Posterior vena cava (tissue), 2 donors: Measurements from ENCODE around the gene SUOX. TPM values are rescaled to one million over a fixed set of nuclear protein-coding genes. Genes with fewer than 3 reads are reported as not detected.

ENCODE experiments used
- DNase-seq: peaks from one replicate; pipeline ENCODE4 v3.0.0-alpha.2; 2020; ENCODE audit warnings: low spot score
- intact Hi-C, 2 donors: fragments of 100-400 bp; cut with DNase I; formaldehyde crosslinking; loops; one replicate each; pipeline versions ENCODE4 v1.14.1 to v1.14.2; 2022 to 2023
- total RNA-seq, 2 donors: library from RNA; stranded (reverse); fragmentation: NEBNext Ultra II Directional; extraction: Animal tissue kit (Norgen Biotek cat#: 25700); gene quantifications; one replicate each; pipeline ENCODE4 v1.2.1, GENCODE V29; 2021
- donor health status: DM: yes; HTN: yes; CAD: no.
- donor health status: DM: yes; HTN: yes; CAD: no.

SUOX gene
- total RNA-seq, 2 donors from 2014 or later, result 15.0 to 15.9 TPM

GRCh38 chr12:56010111-56010570 lies 13.1 kb downstream of the SUOX start:
- intact Hi-C loops, result no loop called here
- DNase-seq, result no peak

GRCh38 chr12:56011509-56012090 lies 14.5 kb downstream of the SUOX start:
- DNase-seq, result no peak
- intact Hi-C loops, result no loop called here

GRCh38 chr12:56013482-56013881 lies 16.4 kb downstream of the SUOX start:
- DNase-seq, result no peak
- intact Hi-C loops, result no loop called here

GRCh38 chr12:56014205-56014604 lies 17.1 kb downstream of the SUOX start:
- intact Hi-C loops, result no loop called here
- no peak for DNase-seq

- intact Hi-C loops, result no loop called here
- no peak for DNase-seq
Measured at GRCh38 chr12:56017181-56017580, 20.1 kb downstream of the SUOX start.

- DNase-seq, result no peak
- intact Hi-C loops, result no loop called here
Measured at GRCh38 chr12:56018356-56018755, 21.3 kb downstream of the SUOX start.

- DNase-seq, result no peak
- intact Hi-C loops, result loop anchor here in 1 of 2 donors (10.0 kb wide), 1 partner anchor 266 kb away; no protein-coding TSS in a partner anchor
Measured at GRCh38 chr12:56020423-56021184, 23.5 kb downstream of the SUOX start, which contains the start of gene IKZF4. Gene IKZF4 (plus strand): TSS chr12:56021043. CDS start chr12:56021494, 451 bp downstream.

GRCh38 chr12:56021889-56022497 lies 24.9 kb downstream of the SUOX start:
- no peak for DNase-seq
- intact Hi-C loops, result loop anchor here in 1 of 2 donors (10.0 kb wide), 1 partner anchor 267 kb away; no protein-coding TSS in a partner anchor

- intact Hi-C loops, result loop anchor here in 1 of 2 donors (10.0 kb wide), 1 partner anchor 274 kb away; no protein-coding TSS in a partner anchor
- no peak for DNase-seq
Measured at GRCh38 chr12:56028511-56029165, 31.6 kb downstream of the SUOX start.

GRCh38 chr12:56029166-56029519 lies 32.1 kb downstream of the SUOX start:
- no peak for DNase-seq
- intact Hi-C loops, result loop anchor here in 1 of 2 donors (10.0 kb wide), 1 partner anchor 274 kb away; no protein-coding TSS in a partner anchor

GRCh38 chr12:56029666-56030293 lies 32.7 kb downstream of the SUOX start:
- DNase-seq, result no peak
- intact Hi-C loops, result loop anchor here in 1 of 2 donors (10.0 kb wide), 2 partner anchors 45 to 275 kb away; no protein-coding TSS in a partner anchor

GRCh38 chr12:56031987-56032386 lies 34.9 kb downstream of the SUOX start:
- intact Hi-C loops, result loop anchor here in 1 of 2 donors (10.0 kb wide), 1 partner anchor 47 kb away; no protein-coding TSS in a partner anchor
- no peak for DNase-seq

- DNase-seq, result no peak
- intact Hi-C loops, result loop anchor here (5.0 to 10.0 kb wide), 2 partner anchors 37 to 50 kb away; partner anchors contain the start of gene SUOX (in 1 of the 2)
Measured at GRCh38 chr12:56034586-56035332, 37.7 kb downstream of the SUOX start.

- DNase-seq, result no peak
- intact Hi-C loops, result loop anchor here (5.0 to 10.0 kb wide), 2 partner anchors 40 to 52 kb away; partner anchors contain the start of gene SUOX (in 1 of the 2)
Measured at GRCh38 chr12:56037161-56037560, 40.1 kb downstream of the SUOX start.

GRCh38 chr12:56038022-56038655 lies 41.1 kb downstream of the SUOX start:
- intact Hi-C loops, result loop anchor here (5.0 to 10.0 kb wide), 2 partner anchors 41 to 53 kb away; partner anchors contain the start of gene SUOX (in 1 of the 2)
- no peak for DNase-seq

- DNase-seq, result no peak
- intact Hi-C loops, result no loop called here
Measured at GRCh38 chr12:56040151-56040550, 43.1 kb downstream of the SUOX start.

GRCh38 chr12:56040963-56041551 lies 44.0 kb downstream of the SUOX start:
- no peak for DNase-seq
- intact Hi-C loops, result no loop called here
